Gastroesophageal sphincter (tissue), 3 donors: ENCODE measurements around the gene MOB3B.

Experiments used
- CTCF ChIP-seq, 4 experiments: fragments of 200-600 bp in 2 of 4; fragments of 450-650 bp in 2 of 4; sonication (generic) in 1 of 4; IDR thresholded peaks; one replicate each; pipeline ENCODE4 v1.5.1; 2017 to 2019; ENCODE audit warnings: antibody characterized with exemption in 4 of 4, mild to moderate bottlenecking in 2 of 4, moderate library complexity in 2 of 4
- EP300 ChIP-seq: sonication (generic); formaldehyde crosslinking; IDR thresholded peaks from one replicate; pipeline ENCODE4 v1.6.1; 2017; ENCODE audit warnings: antibody characterized with exemption, mild to moderate bottlenecking

- no peak for TF ChIP-seq CTCF (IDR thresholded peaks at IDR 0.05)
- TF ChIP-seq EP300: no peak
Measured at GRCh38 chr9:27329291-27329690, 200.3 kb downstream of the MOB3B start.
